IMR-90 (cell line): Measurements from ENCODE around the gene GARS1. TPM values are rescaled to one million over a fixed set of nuclear protein-coding genes. Genes with fewer than 3 reads are reported as not detected.

Experiments
- ATAC-seq: fragments of 200-7000 bp; cut with Tn5 transposase; 2 replicates; pipeline ENCODE4 v1.9.1; 2020; ENCODE audit warnings: low read depth, mild to moderate bottlenecking, moderate library complexity
- BruUV-seq: library from RNA; stranded (reverse); fragments of 400-500 nt; replicated peaks from 2 replicates; lab custom pipeline; 2021; lab: Mats Ljungman, UMichigan
- CTCF ChIA-PET: fragments of 300-600 bp; formaldehyde crosslinking; extraction: SDS; loops from one replicate; lab custom pipeline; 2021; ENCODE audit warnings: antibody characterized with exemption; lab: Yijun Ruan, JAX
- POLR2A ChIA-PET: fragments of 300-600 bp; sonication (Branson Sonifier 250); formaldehyde crosslinking; loops from one replicate; lab custom pipeline; 2022; ENCODE audit warnings: antibody characterized with exemption; ENCODE audit not compliant: unreplicated experiment; lab: Charles Lee
- DNase-seq: peaks from one replicate; pipeline ENCODE4 v3.0.0; 2013
- H2AFZ ChIP-seq: replicated peaks from 2 replicates; pipeline ENCODE3; 2013; ENCODE audit warnings: low read length, mild to moderate bottlenecking; ENCODE audit not compliant: poor library complexity
- H2AK5ac ChIP-seq: 2 replicates; pipeline ENCODE4 v1.6.1; 2013; ENCODE audit warnings: low read depth, low read length, inconsistent platforms
- H2AK9ac ChIP-seq: replicated peaks from 2 replicates; pipeline ENCODE3; 2013; ENCODE audit warnings: mild to moderate bottlenecking, low read depth, low read length, moderate library complexity; ENCODE audit not compliant: poor library complexity
- H2BK120ac ChIP-seq: 2 replicates; pipeline ENCODE4 v1.6.1; 2013; ENCODE audit warnings: low read depth, low read length, inconsistent platforms
- H2BK15ac ChIP-seq: 3 replicates; pipeline ENCODE4 v1.6.1; 2013; ENCODE audit warnings: low read depth, low read length, inconsistent platforms
- H2BK20ac ChIP-seq: 2 replicates; pipeline ENCODE4 v1.6.1; 2013; ENCODE audit warnings: low read depth, mild to moderate bottlenecking, inconsistent platforms, low read length, moderate library complexity
- H2BK5ac ChIP-seq: 2 replicates; pipeline ENCODE4 v1.6.1; 2013; ENCODE audit warnings: mild to moderate bottlenecking, low read depth, low read length, inconsistent platforms; ENCODE audit not compliant: poor library complexity, severe bottlenecking
- H3K14ac ChIP-seq: replicated peaks from 2 replicates; pipeline ENCODE4 v1.6.1; 2013; ENCODE audit warnings: low read depth, low read length, inconsistent platforms
- H3K18ac ChIP-seq: 2 replicates; pipeline ENCODE4 v1.6.1; 2013; ENCODE audit warnings: low read depth, low read length, control low read depth
- H3K23ac ChIP-seq: 2 replicates; pipeline ENCODE4 v1.6.1; 2013; ENCODE audit warnings: low read depth, low read length, inconsistent platforms
- H3K27ac ChIP-seq: 2 replicates; pipeline ENCODE4 v1.5.1; 2013; ENCODE audit warnings: mild to moderate bottlenecking, control low read depth, low read length; ENCODE audit not compliant: insufficient read depth
- H3K27me3 ChIP-seq: 2 replicates; pipeline ENCODE4 v1.6.1; 2013; ENCODE audit warnings: low read length; ENCODE audit not compliant: control insufficient read depth, insufficient read depth
- H3K36me3 ChIP-seq: 2 replicates; pipeline ENCODE4 v1.6.1; 2013; ENCODE audit warnings: low read length, mixed read lengths; ENCODE audit not compliant: control insufficient read depth, insufficient read depth
- H3K4ac ChIP-seq: 2 replicates; pipeline ENCODE4 v1.6.1; 2013; ENCODE audit warnings: low read depth, low read length, inconsistent platforms
- H3K4me1 ChIP-seq: 2 replicates; pipeline ENCODE4 v1.6.1; 2013; ENCODE audit warnings: low read length, mixed read lengths; ENCODE audit not compliant: control insufficient read depth, insufficient read depth
- H3K4me2 ChIP-seq: 2 replicates; pipeline ENCODE4 v1.6.1; 2013; ENCODE audit warnings: low read depth, mild to moderate bottlenecking, control low read depth, low read length, moderate library complexity
- H3K4me3 ChIP-seq: 2 replicates; pipeline ENCODE4 v1.5.1; 2013; ENCODE audit warnings: low read depth, mild to moderate bottlenecking, control low read depth, low read length, moderate library complexity; ENCODE audit not compliant: insufficient read depth
- H3K56ac ChIP-seq: 2 replicates; pipeline ENCODE4 v1.6.1; 2013; ENCODE audit warnings: low read length, inconsistent platforms; ENCODE audit not compliant: insufficient read depth; ENCODE audit errors: extremely low read depth
- H3K79me1 ChIP-seq, 2 experiments: 2 replicates each; pipeline ENCODE4 v1.6.1; 2013; ENCODE audit warnings: low read length in 2 of 2, inconsistent platforms in 1 of 2, low read depth in 1 of 2
- H3K9ac ChIP-seq: 2 replicates; pipeline ENCODE4 v1.6.1; 2013; ENCODE audit warnings: low read depth, low read length, control low read depth
- H3K9me1 ChIP-seq: 2 replicates; pipeline ENCODE4 v1.6.1; 2013; ENCODE audit warnings: low read length, inconsistent platforms; ENCODE audit not compliant: insufficient read depth
- H3K9me3 ChIP-seq: 2 replicates; pipeline ENCODE4 v1.6.1; 2013; ENCODE audit warnings: low read length; ENCODE audit not compliant: control insufficient read depth, insufficient read depth
- H4K20me1 ChIP-seq: 2 replicates; pipeline ENCODE4 v1.6.1; 2013; ENCODE audit warnings: low read length, inconsistent platforms; ENCODE audit not compliant: insufficient read depth
- H4K5ac ChIP-seq: 2 replicates; pipeline ENCODE4 v1.6.1; 2013; ENCODE audit warnings: mild to moderate bottlenecking, low read depth, low read length, control low read depth
- H4K8ac ChIP-seq, 2 experiments: 2 replicates each; pipeline ENCODE4 v1.6.1; 2013; ENCODE audit warnings: low read depth in 2 of 2, low read length in 2 of 2, control low read depth in 1 of 2, inconsistent platforms in 1 of 2
- H4K91ac ChIP-seq: 2 replicates; pipeline ENCODE4 v1.6.1; 2013; ENCODE audit warnings: low read depth, low read length, inconsistent platforms; ENCODE audit not compliant: insufficient read depth
- BHLHE40 ChIP-seq: fragments of 150-350 bp; IDR thresholded peaks from 2 replicates; pipeline ENCODE4 v1.6.1; 2016; ENCODE audit warnings: mild to moderate bottlenecking, low read depth, low read length
- CEBPB ChIP-seq: IDR thresholded peaks from 2 replicates; pipeline ENCODE4 v1.6.1; 2012; ENCODE audit warnings: low read depth, low read length, improper control_type of control experiment
- MXI1 ChIP-seq: IDR thresholded peaks from 2 replicates; pipeline ENCODE4 v1.6.1; 2012; ENCODE audit warnings: low read depth, mild to moderate bottlenecking, low read length, moderate library complexity, borderline replicate concordance
- RAD21 ChIP-seq: IDR thresholded peaks from 2 replicates; pipeline ENCODE4 v1.6.1; 2012; ENCODE audit warnings: low read length, improper control_type of control experiment
- RFX5 ChIP-seq: IDR thresholded peaks from 2 replicates; pipeline ENCODE4 v1.8.0; 2012; ENCODE audit warnings: low read depth, mild to moderate bottlenecking, low read length, moderate library complexity
- SMC3 ChIP-seq: fragments of 150-350 bp; IDR thresholded peaks from 2 replicates; pipeline ENCODE4 v1.6.1; 2016; ENCODE audit warnings: low read depth, mild to moderate bottlenecking, antibody characterized with exemption, low read length, moderate library complexity
- WGBS, 2 experiments: methylation state at CpG; one replicate each; pipeline versions ENCODE4 v1.1.5 to v1.1.7; 2013; ENCODE audit warnings: missing lambda C conversion rate in 2 of 2; ENCODE audit not compliant: insufficient read length in 1 of 2; ENCODE audit errors: extremely low coverage in 2 of 2; 5-methylcytosine and 5-hydroxymethylcytosine counted together
- dilution Hi-C: fragments of 300-500 bp; cut with HindIII; formaldehyde crosslinking; loops from one replicate; pipeline ENCODE4 v1.14.3; 2018; ENCODE audit warnings: low sequenced_read_pairs; ENCODE audit not compliant: unreplicated experiment
- in situ Hi-C: fragments of 300-500 bp; cut with MboI; formaldehyde crosslinking; loops from 3 replicates; pipeline ENCODE4 v1.14.3; 2019; ENCODE audit warnings: low sequenced_read_pairs, inconsistent platforms, mixed read lengths
- intact Hi-C: fragments of 100-400 bp; cut with micrococcal nuclease; formaldehyde crosslinking; loops from 2 replicates; pipeline ENCODE4 v1.10.0; 2022
- polyA plus RNA-seq, 3 experiments: library from polyadenylated mRNA; depleted of rRNA; stranded (reverse); fragments of >200 nt; gene quantifications; 2 replicates each; pipeline ENCODE4 v1.2.3, GENCODE V29; 2012; ENCODE audit warnings: low replicate concordance in 1 of 3
- total RNA-seq: library from RNA; depleted of rRNA; stranded (reverse); fragments of >200 nt; gene quantifications from 2 replicates; pipeline ENCODE4 v1.2.3, GENCODE V29; 2012
- TF ChIP-seq, protein P1 (sequence below): fragments of 150-350 bp; IDR thresholded peaks from 2 replicates; pipeline ENCODE4 v1.6.1; 2016; ENCODE audit warnings: low read depth, mild to moderate bottlenecking, low read length, moderate library complexity, borderline replicate concordance
- TF ChIP-seq, protein P2 (sequence below): conservative IDR thresholded peaks from 2 replicates; pipeline ENCODE4 v1.5.1; 2012; ENCODE audit warnings: mild to moderate bottlenecking, low read depth, low read length, improper control_type of control experiment

GARS1 gene
- total and polyA plus RNA-seq, 2 of the 4 experiments (the other 2 are of a cell fraction), result 105 to 551 TPM

DNA sequence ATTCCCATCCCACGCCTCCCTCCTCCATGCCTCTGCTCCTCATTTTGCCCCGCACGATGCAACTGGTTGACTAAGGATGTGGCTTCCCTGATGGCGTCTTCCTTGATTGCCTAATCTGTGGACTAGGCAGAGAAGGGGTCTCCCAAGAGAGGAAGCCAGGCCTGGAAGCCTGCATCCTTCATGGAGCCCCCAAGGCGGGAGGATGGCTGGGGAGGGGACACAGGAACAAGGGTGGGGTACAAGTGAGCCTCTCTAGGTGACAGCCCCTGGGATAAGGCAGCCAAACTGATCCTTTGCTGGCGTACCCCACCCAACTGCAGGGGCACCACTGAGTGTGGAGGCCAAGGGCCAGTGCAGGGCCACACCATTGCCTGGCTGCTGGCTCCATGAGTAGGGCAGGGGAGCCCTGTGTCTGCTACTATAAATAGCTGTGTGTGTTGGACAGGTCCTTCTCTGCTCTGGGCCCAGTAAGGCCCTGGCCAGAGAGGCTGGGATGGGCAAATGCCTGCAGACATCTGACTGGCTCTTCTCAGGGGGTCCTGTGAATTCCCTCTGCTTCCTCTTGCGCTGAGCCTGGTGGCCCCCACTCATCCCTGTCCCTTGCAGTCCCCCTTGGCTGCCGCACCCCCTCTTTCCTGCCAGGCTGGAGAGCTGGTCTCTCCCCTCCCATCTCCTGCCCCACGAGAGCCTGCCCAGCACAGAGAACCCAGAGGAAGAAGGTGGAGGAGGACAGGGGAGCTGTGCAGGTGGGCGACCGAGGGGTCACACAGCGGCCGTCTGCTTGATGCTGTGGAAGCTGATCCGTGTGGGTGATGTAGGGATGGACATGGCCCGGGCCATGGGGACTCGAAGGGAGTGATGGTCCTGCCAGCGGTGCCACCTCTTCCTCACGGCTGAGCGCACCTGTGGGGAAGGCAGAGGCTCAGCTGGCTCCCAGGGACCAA is 58.3 kb downstream of the GARS1 start:
- Histone ChIP-seq H3K9me1 (no peaks in the 10 kb centered on the region), H3K4me2 (no peak overlapping the region), H3K27ac (no peak overlapping the region), H3K79me1 (no peaks in the 10 kb centered on the region), H2BK20ac (no peak overlapping the region), H3K14ac (no peak overlapping the region), H2BK120ac (no peak overlapping the region), H2AK5ac (no peak overlapping the region), H3K4me3 (no peak overlapping the region), H2BK5ac (no peak overlapping the region), H4K20me1 (no peaks in the 10 kb centered on the region), H4K91ac (no peak overlapping the region), H2AFZ (no peak overlapping the region), H4K8ac (no peak overlapping the region), H3K4ac (no peak overlapping the region), H4K5ac (no peak overlapping the region), H2AK9ac (peak overlapping the region; percentile 34), H3K36me3 (no peaks in the 10 kb centered on the region), H3K9me3 (no peaks in the 10 kb centered on the region), H3K23ac (no peak overlapping the region), H3K4me1 (no peaks in the 10 kb centered on the region), H2BK15ac (no peak overlapping the region), H3K18ac (no peak overlapping the region), H3K56ac (no peak overlapping the region), H3K9ac (no peak overlapping the region), H3K27me3 (peaks cover 1% of the 10 kb centered on the region; the same call in 1 of the 2 replicates)
- DNase-seq (no peak), ATAC-seq (no peak)
- no peak for TF ChIP-seq SMC3
- TF ChIP-seq RAD21, result no peak
- no peak for TF ChIP-seq MXI1
- TF ChIP-seq RFX5, result no peak
- no peak for TF ChIP-seq CEBPB
- TF ChIP-seq, protein P1, sequence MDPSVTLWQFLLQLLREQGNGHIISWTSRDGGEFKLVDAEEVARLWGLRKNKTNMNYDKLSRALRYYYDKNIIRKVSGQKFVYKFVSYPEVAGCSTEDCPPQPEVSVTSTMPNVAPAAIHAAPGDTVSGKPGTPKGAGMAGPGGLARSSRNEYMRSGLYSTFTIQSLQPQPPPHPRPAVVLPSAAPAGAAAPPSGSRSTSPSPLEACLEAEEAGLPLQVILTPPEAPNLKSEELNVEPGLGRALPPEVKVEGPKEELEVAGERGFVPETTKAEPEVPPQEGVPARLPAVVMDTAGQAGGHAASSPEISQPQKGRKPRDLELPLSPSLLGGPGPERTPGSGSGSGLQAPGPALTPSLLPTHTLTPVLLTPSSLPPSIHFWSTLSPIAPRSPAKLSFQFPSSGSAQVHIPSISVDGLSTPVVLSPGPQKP, result no peak
- TF ChIP-seq, protein P2, sequence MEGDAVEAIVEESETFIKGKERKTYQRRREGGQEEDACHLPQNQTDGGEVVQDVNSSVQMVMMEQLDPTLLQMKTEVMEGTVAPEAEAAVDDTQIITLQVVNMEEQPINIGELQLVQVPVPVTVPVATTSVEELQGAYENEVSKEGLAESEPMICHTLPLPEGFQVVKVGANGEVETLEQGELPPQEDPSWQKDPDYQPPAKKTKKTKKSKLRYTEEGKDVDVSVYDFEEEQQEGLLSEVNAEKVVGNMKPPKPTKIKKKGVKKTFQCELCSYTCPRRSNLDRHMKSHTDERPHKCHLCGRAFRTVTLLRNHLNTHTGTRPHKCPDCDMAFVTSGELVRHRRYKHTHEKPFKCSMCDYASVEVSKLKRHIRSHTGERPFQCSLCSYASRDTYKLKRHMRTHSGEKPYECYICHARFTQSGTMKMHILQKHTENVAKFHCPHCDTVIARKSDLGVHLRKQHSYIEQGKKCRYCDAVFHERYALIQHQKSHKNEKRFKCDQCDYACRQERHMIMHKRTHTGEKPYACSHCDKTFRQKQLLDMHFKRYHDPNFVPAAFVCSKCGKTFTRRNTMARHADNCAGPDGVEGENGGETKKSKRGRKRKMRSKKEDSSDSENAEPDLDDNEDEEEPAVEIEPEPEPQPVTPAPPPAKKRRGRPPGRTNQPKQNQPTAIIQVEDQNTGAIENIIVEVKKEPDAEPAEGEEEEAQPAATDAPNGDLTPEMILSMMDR, result no peak
- TF ChIP-seq BHLHE40, result no peak
- in situ Hi-C loops, result no loop called here
- BruUV-seq, result no TSS peak
- POLR2A ChIA-PET, result no interaction called here
- WGBS, 2 experiments, result no CpG with 5 or more reads among the region's 19 CpGs
- dilution Hi-C loops, result no loop called here
- CTCF ChIA-PET, result interaction anchor here (0.7 kb wide), 1 partner anchor 10 kb away, joined by 3 read pairs; no protein-coding TSS in a partner anchor
- intact Hi-C loops, result no loop called here
